Measurements from ENCODE around the gene TEX13D. TPM values are rescaled to one million over a fixed set of nuclear protein-coding genes. Genes with fewer than 3 reads are reported as not detected.

Gene TEX13D
- polyA plus RNA-seq, 1 of the 3 experiments (the other 2 are of a cell fraction): not detected

DNA sequence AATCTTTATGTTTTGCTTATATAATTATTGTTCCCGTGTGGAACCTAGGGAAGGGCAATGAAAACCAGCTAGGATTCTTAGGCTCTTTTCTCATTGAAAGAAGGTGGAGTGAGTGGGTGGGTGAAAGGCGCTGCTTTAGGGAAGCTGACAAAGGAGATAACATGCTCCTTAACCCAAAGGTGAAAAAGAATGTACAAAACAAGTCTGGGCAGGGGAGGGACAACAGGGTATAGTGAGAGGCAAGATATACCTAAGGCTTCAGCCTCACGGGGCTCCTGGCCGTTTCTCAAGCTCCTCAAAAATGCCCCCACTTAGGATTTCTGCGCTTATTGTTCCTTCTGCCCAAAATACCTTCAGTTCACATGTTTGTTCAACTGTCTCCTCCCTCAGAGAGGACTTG is 15.7 kb downstream of the TEX13D start:
- H4K20me1 ChIP-seq (ENCODE audit: insufficient read depth): no peaks in the 10 kb centered on the region
- 43% methylated on average over 5 of the region's 5 CpGs for WGBS (ENCODE audit: low lambda C conversion rate)
- H3K27me3 ChIP-seq (ENCODE audit: insufficient read depth): no peaks in the 10 kb centered on the region
- no peak overlapping the region for H3K27ac ChIP-seq (ENCODE audit: low read depth in 2 of 2, low read length in 1 of 2)
- CTCF ChIA-PET: no interaction called here
- H3K4me3 ChIP-seq (ENCODE audit: low read depth in 2 of 2, low read length in 1 of 2): no peak overlapping the region
- H3K4me1 ChIP-seq (ENCODE audit: control insufficient read depth in 1 of 2, insufficient read depth in 2 of 2, low read depth in 1 of 2, low read length in 1 of 2): no peaks in the 10 kb centered on the region
- H3K36me3 ChIP-seq (replicated peaks in 1 of 2; ENCODE audit: control insufficient read depth in 1 of 2, insufficient read depth in 2 of 2, low read length in 1 of 2): no peaks in the 10 kb centered on the region
- H3K9me2 ChIP-seq: no peaks in the 10 kb centered on the region
- H3K9me3 ChIP-seq: no peaks in the 10 kb centered on the region
- no peak overlapping the region for H3K4me2 ChIP-seq
- POLR2A ChIA-PET: no interaction called here
- no peaks in the 10 kb centered on the region for H3F3A ChIP-seq (replicated peaks; ENCODE audit: insufficient read depth)
- no peaks in the 10 kb centered on the region for H3K79me2 ChIP-seq (ENCODE audit: insufficient read depth)
- no peak overlapping the region for H2AFZ ChIP-seq (ENCODE audit: low read depth)
- no peak overlapping the region for H3K9ac ChIP-seq
- no peak for DNase-seq
- TF ChIP-seq MEF2A (IDR thresholded peaks at IDR 0.05; ENCODE audit: borderline replicate concordance, low read depth) (no peak), GABPA (IDR thresholded peaks at IDR 0.05; ENCODE audit: low read depth) (no peak), PBX3 (IDR thresholded peaks at IDR 0.05) (no peak), FOXM1 (IDR thresholded peaks at IDR 0.05; ENCODE audit: low read depth) (no peak), NRF1 (IDR thresholded peaks at IDR 0.05; ENCODE audit: low read depth, low read length) (no peak), CHD2 (IDR thresholded peaks at IDR 0.05; ENCODE audit: low read length, partially characterized antibody) (no peak), FOXJ3 (CRISPR knock-in tag; IDR thresholded peaks at IDR 0.05) (no peak), TAF1 (IDR thresholded peaks at IDR 0.05; ENCODE audit: borderline replicate concordance, low read depth, low read length) (no peak)

DNA sequence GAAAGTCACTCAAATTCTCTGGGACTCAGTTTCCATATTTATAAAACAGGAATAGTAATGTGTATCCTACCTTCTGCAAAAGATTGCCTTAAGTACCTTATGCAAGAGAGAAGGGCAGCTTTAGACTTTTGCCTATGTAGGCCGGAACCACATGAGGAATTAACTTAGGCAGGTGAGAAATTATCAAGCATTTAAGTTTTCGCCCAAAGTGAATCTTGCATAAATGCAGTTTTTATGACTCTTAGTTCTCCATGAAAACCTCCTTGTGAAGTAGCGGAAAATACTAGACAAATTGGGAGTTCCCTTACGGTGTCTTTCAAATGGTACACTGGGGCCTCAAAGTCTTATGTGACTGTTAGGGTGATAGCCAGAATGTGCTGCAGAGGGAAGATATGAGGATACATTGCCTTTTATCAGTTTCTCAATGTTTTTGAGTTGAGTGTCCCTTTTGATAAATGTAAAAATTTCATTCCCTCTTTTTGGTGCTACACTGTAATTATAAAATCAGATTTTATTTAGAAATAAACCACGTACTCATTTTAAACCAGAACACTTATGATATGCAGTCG is 16.5 kb downstream of the TEX13D start:
- ChIA-PET CTCF (no interaction called here), POLR2A (no interaction called here)
- H4K20me1 ChIP-seq (ENCODE audit: insufficient read depth): no peaks in the 10 kb centered on the region
- H3K27me3 ChIP-seq (ENCODE audit: insufficient read depth): no peaks in the 10 kb centered on the region
- TF ChIP-seq ZBTB33 (IDR thresholded peaks at IDR 0.05; ENCODE audit: borderline replicate concordance, low read depth): no peak
- no peak for TF ChIP-seq NFIC (IDR thresholded peaks at IDR 0.05; ENCODE audit: borderline replicate concordance)
- no peak for TF ChIP-seq ELF1 (IDR thresholded peaks at IDR 0.05)
- TF ChIP-seq RCOR1 (IDR thresholded peaks at IDR 0.05; ENCODE audit: low read length): no peak
- TF ChIP-seq FOXJ3 (CRISPR knock-in tag; IDR thresholded peaks at IDR 0.05): no peak
- TF ChIP-seq PBX3 (IDR thresholded peaks at IDR 0.05): no peak
- TF ChIP-seq POLR2AphosphoS5 (IDR thresholded peaks at IDR 0.05; ENCODE audit: low read depth, low read length): no peak
- TF ChIP-seq TCF12 (IDR thresholded peaks at IDR 0.05): no peak
- TF ChIP-seq MAX (IDR thresholded peaks at IDR 0.05; ENCODE audit: low read depth): no peak
- TF ChIP-seq FOXM1 (IDR thresholded peaks at IDR 0.05; ENCODE audit: low read depth): no peak
- no peak for TF ChIP-seq JUND (IDR thresholded peaks at IDR 0.05)
- TF ChIP-seq, protein P1, sequence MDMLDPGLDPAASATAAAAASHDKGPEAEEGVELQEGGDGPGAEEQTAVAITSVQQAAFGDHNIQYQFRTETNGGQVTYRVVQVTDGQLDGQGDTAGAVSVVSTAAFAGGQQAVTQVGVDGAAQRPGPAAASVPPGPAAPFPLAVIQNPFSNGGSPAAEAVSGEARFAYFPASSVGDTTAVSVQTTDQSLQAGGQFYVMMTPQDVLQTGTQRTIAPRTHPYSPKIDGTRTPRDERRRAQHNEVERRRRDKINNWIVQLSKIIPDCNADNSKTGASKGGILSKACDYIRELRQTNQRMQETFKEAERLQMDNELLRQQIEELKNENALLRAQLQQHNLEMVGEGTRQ (IDR thresholded peaks at IDR 0.05; ENCODE audit: borderline replicate concordance, low read depth, low read length): no peak
- no peak for TF ChIP-seq NRF1 (IDR thresholded peaks at IDR 0.05; ENCODE audit: low read depth, low read length)
- TF ChIP-seq GABPA (IDR thresholded peaks at IDR 0.05; ENCODE audit: low read depth): no peak
- TF ChIP-seq, protein P2, sequence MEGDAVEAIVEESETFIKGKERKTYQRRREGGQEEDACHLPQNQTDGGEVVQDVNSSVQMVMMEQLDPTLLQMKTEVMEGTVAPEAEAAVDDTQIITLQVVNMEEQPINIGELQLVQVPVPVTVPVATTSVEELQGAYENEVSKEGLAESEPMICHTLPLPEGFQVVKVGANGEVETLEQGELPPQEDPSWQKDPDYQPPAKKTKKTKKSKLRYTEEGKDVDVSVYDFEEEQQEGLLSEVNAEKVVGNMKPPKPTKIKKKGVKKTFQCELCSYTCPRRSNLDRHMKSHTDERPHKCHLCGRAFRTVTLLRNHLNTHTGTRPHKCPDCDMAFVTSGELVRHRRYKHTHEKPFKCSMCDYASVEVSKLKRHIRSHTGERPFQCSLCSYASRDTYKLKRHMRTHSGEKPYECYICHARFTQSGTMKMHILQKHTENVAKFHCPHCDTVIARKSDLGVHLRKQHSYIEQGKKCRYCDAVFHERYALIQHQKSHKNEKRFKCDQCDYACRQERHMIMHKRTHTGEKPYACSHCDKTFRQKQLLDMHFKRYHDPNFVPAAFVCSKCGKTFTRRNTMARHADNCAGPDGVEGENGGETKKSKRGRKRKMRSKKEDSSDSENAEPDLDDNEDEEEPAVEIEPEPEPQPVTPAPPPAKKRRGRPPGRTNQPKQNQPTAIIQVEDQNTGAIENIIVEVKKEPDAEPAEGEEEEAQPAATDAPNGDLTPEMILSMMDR (IDR thresholded peaks at IDR 0.05): no peak
- TF ChIP-seq GATA2 (CRISPR knock-in tag; IDR thresholded peaks at IDR 0.05): no peak
- TF ChIP-seq CHD2 (IDR thresholded peaks at IDR 0.05; ENCODE audit: low read length, partially characterized antibody): no peak
- TF ChIP-seq MEF2A (IDR thresholded peaks at IDR 0.05; ENCODE audit: borderline replicate concordance, low read depth): no peak
- no peaks in the 10 kb centered on the region for H3K79me2 ChIP-seq (ENCODE audit: insufficient read depth)
- H3K4me2 ChIP-seq: no peak overlapping the region
- no peaks in the 10 kb centered on the region for H3F3A ChIP-seq (replicated peaks; ENCODE audit: insufficient read depth)
- no peaks in the 10 kb centered on the region for H3K4me1 ChIP-seq (ENCODE audit: control insufficient read depth in 1 of 2, insufficient read depth in 2 of 2, low read depth in 1 of 2, low read length in 1 of 2)
- DNase-seq: no peak
- H2AFZ ChIP-seq (ENCODE audit: low read depth): no peak overlapping the region
- no peak overlapping the region for H3K9ac ChIP-seq
- no peaks in the 10 kb centered on the region for H3K36me3 ChIP-seq (replicated peaks in 1 of 2; ENCODE audit: control insufficient read depth in 1 of 2, insufficient read depth in 2 of 2, low read length in 1 of 2)
- H3K9me2 ChIP-seq: no peaks in the 10 kb centered on the region
- H3K9me3 ChIP-seq: no peaks in the 10 kb centered on the region
- WGBS (ENCODE audit: low lambda C conversion rate): 64% methylated on average over 6 of the region's 6 CpGs
- H3K27ac ChIP-seq (ENCODE audit: low read depth in 2 of 2, low read length in 1 of 2): no peak overlapping the region
- no peak overlapping the region for H3K4me3 ChIP-seq (ENCODE audit: low read depth in 2 of 2, low read length in 1 of 2)
